TTC549 (cell line): Measurements from ENCODE around the gene GFPT2.

ENCODE experiments used
- FAIRE-seq: peaks from 2 replicates; lab custom pipeline; 2012; peaks lifted over from hg19 to GRCh38; lab: Jason Lieb, UNC

The GFPT2 gene

DNA sequence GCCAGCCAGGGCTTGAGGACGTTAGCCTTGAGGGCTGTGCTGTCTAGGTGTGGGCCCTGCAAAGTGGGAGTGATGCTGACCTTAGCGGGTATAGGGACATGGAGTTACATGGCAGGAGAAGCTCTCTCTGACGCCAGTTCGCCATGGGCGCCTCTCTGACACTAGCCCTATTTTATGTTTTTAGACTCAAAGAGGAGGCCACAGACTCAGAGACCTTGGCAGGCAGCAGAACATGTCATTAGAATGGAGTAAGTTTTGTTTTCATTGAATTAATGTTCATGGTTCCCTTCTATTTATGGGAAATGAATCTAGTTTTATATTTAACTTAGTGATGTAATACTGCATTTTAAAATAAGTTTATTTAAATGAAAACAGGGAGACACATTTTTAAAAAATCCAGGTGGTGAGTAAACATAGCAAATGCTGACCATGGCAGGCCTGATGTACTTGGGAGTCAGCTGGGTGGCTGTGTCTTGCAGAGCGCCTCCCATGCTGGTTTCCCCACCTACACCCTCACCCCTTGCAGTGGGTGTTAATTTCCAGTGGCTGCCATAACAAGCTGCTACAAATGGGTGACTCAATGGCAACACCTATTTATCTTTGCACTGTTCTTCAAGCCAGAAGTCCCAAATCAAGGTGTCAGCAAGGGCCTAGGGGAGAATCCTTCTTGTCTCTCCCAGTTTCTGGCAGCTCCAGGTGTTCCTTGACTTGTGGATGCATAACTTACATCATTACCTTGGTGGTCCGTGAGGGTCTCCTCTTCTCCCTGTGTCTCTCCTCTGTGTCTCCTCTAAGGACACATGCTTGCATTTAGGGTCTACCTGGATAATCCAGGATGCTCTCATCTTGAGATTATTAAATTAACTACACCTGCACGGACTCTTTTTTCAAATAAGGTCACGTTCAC lies 25.6 kb upstream of the GFPT2 start:
- FAIRE-seq = no peak

DNA sequence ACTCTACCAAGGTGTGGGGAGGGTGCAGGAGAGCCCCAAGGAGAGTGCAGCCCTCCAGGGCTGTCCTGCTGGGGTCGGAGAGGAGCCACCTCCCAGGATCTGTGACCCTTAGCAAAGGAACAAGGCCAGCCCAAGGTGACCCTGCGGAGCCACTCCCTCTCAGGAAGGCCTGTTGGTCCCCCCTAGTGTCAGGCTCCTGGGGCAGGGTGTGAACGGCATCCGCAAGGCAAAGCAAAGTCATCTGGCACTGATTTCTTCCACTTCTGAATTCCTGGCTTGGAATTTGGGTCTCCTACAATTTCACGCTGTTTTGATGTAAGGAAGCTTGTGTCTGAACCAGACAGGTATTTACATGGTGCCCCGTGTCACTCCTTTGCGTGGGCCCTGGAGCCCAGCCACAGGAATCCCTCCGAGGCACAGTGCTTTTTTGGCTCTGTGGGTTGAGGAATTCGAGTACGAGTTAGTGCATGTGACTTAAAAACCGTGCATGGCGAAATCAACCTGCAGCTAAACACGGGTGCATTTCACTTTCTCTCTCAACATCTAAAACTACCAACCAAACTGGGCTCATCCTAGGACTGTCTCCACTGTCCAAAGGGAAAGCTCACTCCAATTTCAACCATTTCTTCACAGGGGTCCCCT lies 24.5 kb upstream of the GFPT2 start:
- FAIRE-seq = no peak

DNA sequence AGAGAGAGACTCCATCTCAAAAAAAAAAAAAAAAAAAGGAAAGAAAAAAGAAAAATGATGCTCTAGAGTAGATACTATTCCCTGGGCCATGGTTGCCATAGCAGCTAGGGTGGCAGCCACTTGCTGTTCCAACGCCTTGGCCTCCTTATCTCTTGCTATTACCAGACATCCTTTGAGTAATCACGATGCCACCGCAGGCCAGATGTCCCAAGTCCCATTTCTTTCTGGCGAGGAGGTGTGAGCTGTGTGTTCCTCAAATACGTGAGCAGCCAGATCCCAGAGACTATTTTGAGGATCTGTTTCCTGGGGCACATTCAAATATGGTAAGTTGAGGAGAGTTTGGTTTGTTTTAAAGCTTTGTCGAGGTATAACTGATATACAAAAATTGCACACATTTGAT lies 23.4 kb upstream of the GFPT2 start:
- FAIRE-seq = no peak

DNA sequence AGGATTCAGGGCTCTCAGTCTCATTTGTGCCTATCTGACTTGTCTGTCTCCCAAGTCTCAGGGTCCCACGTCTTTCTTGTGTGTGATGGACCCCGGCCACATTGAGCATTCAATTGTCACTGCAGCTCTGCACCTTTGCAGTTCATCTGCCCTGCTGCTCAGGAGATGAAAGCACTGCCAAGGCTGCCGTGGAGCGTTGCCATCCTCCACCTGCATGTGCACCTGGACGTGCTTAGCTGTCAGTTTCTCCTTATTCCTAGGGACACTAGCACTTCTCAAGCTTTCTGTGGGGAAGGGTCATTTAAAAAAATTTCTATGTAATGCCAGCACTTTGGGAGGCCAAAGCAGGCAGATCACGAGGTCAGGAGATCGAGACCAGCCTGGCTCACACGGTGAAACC lies 22.8 kb upstream of the GFPT2 start:
- FAIRE-seq = no peak

DNA sequence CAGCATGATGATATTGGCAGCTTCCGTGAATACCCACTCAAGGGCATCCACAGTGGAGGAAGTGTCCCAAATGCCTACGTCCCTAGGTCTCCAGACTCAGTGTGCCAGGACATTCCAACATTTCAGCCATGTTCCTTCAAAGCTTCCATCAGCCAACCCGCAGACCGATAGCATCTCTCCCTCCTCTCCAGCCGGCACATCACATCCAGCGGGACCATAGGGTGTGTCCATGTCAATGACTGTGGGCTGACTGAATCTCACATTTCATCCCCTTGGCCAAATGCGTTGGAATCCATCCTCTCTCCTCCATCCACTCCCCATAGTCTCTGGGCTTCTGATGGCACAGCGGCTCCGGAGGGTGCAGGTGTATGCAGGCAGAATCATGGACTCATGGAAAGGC lies 22.2 kb upstream of the GFPT2 start:
- no peak for FAIRE-seq

DNA sequence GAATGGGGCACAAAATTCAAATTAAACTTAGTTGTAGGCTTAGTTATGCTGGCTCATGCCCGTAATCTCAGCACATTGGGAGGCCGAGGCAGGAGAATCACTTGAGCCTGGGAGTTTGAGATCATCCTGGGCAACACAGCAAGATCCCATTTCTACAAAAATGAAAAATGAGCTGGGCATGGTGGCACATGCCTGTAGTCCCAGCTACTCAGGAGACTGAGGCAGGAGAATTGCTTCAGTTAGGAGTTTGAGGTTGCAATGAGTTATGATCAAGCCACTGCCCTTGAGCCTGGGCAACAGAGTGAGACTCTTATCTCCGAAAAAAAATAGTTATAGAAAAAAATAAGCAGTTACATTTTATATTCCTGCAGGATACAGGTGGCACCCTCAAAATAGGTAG lies 20.7 kb upstream of the GFPT2 start:
- no peak for FAIRE-seq

DNA sequence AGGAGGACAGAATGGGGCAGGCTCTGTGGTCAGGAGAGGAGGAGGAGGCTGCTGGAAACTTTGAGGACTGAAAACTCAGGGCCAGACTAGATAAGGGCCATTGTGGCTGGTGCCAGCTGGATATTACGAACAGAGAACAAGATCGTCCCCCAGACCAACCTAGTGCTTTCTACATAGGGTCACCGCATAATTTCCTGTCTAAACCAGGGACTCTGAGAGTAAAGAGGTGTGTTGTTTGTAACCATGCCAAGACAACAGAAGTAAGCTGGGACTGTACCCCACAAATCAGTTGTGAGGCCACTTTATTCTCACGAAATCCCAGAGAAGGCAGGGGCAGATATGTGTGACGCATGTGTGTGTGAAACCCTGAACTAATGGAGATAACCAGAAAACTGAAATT lies 20.3 kb upstream of the GFPT2 start:
- FAIRE-seq = no peak

DNA sequence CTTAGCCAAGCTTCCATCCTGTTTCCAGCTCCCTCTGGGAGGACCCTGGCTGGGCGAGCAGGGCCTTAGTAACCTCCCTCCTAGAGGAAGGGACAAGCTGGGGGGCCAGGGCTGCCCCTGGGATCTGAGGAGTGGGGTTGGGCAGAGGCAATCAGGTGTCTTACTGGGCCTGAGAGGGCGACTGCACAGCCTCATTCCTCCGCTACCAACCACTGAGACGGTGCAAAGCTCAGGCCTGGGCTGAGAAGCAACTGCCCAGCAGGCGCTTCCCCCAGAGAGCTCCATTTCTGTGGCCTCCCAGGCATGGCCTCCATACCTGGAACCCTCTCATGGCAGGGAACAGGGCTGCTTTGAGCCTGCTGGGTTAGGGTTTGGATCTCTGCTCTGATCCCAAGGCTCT lies 18.8 kb upstream of the GFPT2 start:
- FAIRE-seq = no peak

DNA sequence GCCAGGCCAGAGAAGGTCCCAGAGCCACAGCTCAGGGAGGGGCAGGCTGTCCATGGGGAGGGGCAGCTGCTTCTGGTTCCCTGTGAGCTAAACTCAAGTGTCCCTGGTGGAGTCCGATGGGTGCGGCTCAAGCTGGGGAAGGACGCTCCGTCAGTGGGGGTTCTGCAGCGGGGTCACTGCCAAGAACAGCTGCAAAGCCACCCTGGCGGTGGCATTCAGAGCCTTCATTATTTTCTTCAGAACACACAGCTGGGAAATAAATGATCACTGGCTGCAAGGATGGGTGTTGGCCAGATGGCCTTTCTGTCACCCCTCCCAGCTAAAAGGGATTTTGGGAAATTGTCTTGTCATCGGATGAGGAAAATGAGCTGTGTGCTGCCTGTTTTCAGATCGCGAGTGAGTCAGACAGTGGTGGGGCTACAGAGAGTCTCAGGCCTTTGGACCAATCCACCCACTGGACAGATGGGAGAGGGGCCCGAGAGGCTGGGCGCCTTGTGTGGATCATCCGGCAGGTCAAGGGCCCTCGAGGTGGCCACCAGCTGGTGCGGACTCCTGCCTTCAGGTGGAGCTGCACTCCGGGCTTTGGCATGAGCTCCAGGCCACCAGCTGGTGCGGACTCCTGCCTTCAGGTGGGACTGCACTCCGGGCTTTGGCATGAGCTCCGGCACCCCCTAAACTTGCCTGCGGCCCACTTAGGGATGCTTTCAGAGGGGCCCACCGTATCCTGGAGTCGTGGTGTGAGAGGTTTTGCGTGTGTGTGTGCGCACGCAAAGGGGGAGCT lies 17.9 kb upstream of the GFPT2 start:
- FAIRE-seq = no peak

DNA sequence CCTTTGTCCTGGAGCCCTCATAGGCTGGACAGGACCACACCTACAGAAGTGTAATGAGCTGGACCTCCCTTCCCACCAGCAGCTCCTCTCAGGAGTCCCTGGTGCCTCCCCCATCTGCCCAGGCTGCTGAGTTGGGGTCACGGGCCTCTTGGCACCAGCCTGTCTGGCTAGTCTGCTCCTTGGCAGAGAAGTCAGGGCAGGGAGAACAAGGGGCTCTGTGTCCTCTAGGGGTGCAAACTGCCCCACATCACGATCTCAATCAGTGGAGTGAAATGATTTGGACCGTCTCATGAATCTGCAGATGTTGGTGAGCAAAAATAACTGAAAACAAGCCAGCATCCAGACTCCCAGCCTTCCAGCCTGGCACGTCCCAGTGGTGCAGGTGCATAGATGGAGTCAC lies 14.9 kb upstream of the GFPT2 start:
- no peak for FAIRE-seq

DNA sequence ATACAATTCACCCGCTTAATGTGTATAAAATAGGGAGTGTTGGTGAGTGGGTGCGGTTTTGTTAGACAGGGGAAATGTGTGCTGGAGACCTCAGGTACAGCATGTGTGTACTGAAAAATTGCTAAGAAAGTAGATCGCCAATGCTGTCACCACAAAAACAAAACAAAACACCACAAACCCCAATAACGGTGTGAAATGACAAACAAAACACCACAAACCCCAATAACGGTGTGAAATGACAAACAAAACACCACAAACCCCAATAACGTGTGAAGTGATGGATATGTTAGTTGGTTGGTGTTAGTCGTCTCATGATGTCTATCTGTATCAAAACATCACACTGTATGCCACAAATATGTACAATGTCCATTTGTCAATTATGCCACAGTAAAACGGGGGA lies 14.2 kb upstream of the GFPT2 start:
- no peak for FAIRE-seq

DNA sequence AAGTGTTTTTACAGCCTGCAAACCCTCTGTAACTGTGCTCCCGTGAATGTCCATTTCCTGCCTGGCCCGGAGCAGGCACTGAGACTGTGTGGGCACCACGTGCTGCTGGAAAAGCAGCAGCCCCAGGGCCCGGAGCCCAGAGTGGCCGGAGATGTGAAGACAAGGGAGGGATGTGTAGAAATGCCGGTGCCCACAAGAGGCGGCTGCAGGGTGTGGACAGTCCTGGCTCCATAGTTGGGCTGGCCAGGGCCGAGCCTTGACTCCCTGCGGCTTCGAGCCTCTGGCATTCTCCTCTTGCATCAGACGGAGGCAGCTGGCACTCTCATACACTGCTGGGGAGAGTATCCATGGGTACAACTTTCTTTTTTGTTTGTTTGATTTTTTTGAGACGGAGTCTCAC lies 13.2 kb upstream of the GFPT2 start:
- FAIRE-seq = no peak

DNA sequence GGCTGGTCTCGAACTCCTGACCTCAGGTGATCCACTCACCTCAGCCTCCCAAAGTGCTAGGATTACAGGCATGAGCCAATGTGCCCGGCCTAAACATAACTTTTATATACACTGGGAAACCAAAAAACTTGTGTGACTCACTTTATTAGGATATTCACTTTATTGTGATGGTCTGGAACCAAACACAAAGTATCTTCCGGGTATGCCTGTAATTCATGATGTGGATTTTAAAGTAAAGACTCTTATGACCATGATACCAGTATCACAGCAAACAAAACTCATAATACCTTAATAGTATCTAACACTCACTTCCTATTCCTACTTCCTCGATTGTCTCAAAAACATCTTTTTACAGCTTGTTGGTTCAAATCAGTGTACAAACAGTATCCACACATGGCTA lies 12.7 kb upstream of the GFPT2 start:
- no peak for FAIRE-seq

DNA sequence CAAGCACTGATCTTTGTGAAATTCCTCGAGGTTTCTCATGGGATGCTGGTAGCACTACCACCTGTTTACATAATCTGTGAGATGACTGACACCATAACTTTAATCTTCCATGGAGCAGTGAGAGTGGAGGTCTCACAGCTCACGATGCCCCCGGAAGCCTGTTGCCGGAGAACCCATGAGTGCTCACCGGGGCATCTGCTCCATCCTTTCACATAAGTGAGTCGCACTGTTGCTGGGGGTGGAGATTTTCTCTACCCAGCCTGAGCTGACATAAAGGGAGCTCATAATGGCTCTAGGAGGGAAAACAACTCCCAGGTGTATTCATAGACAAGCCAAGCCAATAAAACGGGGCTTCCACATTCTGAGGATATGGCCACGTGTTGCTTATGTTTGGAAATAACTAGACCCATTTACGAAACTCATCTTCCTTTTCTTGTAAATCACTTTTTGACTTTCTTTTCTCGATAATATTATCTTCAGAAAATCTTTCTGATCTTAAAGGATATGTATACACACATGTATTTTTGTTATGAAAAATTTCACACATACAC lies 11.2 kb upstream of the GFPT2 start:
- FAIRE-seq = no peak

DNA sequence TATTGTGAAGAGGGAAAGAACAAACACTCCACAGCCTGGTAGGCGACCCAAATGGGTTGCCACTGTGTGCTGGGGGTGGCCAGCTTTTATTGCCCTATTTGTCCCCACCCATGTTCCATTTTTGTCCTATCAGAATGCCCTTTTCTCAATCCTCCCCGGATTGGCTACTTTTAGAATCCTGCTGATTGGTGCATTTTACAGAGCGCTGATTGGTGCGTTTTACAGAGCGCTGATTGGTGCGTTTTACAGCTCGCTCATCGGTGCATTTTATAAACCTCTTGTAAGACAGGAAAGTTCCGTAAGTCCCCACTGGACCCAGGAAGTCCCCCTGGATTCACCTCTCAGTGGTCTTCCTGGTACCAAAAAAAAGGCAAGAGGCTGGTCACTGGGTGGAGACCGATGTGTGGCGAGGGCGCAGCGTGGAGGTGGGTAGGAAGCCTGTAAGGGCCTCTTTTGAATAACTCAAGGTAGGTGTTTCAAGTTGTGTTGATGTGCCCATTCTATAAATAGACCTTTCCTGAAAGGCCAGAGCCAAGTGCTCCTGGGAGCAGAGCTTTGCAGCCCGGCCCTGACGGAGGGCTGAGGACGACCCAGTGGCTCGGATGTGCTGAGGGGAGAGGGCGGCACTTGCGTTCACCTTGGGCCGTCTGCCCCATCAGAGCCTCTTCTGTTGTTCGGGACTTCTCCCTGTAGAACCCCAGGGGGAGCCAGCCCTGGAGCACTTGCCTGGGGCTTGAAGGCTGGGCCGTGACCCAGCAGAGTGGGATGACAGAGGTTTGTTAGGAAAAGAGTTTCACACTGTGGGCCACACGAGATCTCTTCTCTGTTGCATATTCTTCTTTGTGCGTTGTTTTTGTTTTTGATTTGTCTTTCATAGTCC lies 7.2 kb upstream of the GFPT2 start:
- no peak for FAIRE-seq

DNA sequence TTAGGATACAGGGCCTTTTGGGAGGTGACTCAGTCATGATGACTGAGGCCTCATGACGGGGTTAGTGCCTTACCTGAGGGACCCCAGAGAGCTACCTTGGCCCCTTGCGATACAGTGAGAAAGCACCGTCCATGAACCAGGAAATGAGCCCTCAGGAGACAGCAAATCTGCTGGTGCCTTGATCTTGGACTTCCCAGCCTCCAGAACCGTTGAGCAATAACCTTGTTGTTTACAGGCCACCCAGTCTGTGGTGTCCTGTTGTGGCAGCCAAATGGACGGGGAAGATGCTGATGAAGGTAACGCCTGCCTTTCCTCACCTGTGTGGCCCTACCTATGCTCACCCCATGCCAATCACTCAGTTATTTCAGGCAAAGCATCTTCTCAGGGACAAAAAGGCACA lies 5.6 kb upstream of the GFPT2 start:
- no peak for FAIRE-seq

DNA sequence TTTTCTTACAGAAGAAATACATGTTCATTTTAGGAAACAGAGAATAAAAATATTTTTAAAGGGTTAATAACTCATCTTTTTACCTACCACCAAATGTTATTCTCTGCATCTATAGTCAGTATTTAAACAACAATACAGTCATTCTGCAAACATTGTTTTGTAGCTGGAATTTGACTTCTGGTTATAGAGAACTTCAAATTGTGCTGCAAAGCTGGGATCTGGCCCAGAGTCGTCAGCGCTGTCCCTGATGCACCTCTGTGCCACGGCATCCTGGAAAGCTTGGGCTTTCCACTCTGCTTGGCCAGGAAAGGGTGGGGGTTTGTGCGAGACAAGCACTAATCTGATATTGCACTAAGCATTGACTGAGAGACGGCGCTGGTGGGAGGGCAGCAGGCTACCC lies 5.0 kb upstream of the GFPT2 start:
- FAIRE-seq = no peak

DNA sequence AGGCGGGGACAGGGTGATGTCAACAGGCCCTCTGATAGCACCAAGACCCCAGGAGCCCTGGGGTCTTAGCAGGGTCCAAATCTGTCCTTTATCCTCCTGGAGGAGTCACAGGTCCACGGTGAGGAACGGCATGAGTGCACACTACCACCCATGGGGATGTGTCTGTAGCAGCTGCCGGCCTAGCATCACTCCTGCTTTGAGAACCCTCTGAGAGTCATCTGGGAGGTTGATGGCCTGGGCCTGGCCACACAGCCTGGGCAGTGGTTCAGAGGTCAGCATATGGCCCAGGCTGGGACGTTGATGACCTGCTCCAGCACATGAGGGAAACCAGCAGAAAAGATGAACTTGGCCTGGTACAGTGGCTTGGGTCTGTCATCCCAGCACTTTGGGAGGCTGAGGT lies 1.8 kb upstream of the GFPT2 start:
- no peak for FAIRE-seq

DNA sequence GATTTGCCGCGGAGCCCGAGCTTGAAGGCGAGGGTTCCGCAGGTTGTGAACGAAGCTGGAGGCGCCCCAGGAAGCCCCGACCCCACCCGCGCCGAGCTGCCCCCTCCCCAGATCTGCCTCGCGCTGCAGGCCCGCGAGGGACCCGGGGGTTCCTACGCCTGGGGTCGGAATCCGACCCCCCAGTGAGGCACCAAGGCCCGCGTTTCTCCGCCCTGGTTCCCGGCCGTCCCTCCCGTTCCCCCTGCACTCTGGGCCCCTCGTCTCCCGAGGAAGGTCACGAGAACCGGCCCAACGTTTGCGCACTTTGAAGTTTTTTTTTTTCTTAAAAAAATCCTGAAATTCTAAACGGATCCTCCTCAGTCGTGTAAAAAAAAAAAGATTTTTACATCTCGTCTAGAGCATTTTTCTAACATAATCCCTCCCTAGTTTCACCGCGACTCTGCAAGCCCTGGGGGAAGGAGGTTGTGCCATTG lies 880 bp upstream of the GFPT2 start:
- FAIRE-seq = no peak

DNA sequence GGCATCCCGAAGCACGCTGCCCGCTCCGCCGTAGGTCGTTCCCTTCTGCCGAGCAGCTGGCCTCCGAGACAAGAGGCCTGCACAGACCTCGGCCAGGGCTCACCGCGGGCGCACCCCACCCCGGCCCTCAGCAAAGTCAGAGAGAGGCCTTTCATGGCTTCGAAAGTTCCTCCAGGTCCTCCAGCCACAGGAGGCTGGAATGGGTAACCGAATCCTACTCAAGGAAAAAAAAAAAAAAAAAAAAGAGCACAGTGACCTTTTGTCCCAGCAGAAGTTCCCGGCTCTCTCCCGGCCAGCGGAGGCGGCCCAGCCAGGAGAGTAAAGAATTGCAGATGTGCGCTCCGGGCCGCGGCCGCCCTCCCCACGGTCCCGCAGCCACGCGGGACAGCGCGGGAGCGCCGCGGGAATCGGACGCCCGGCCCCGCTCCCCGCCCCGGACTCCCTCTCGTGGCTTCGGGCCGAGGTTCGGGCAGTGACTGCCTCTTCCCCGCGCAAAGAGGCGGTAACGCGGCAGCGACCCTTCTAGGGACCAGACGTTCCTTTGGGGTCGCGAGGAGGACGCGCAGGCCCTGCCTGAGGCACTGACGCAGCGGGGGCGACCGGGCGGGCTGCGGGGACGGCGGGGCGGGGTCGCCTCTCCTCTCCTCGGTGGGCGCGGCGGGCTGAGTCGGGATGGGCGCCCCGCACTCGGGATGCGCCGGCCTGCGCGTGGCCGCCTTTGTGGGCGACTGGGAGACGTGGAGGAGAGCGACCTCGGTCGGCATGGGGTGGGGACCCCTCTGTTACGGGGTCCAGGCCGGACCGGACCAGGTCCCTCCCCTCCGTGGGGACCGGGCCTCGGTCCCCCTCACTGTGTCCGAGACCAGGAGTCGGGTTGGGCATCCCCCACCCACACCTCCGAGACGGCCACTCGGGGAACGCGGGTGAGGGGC lies 754 bp downstream of the GFPT2 start:
- no peak for FAIRE-seq
